Limb (tissue), 2 donors: Measurements from ENCODE around the gene LZTFL1.
A peak's percentile ranks its signal among the peaks of the same experiment; 100 is the strongest.

Source experiments
- DNase-seq, 2 donors: peaks; one replicate each; pipeline ENCODE4 v3.0.0-alpha.2; 2016; ENCODE audit errors: extremely low spot score in 2 of 2

The LZTFL1 gene

DNA sequence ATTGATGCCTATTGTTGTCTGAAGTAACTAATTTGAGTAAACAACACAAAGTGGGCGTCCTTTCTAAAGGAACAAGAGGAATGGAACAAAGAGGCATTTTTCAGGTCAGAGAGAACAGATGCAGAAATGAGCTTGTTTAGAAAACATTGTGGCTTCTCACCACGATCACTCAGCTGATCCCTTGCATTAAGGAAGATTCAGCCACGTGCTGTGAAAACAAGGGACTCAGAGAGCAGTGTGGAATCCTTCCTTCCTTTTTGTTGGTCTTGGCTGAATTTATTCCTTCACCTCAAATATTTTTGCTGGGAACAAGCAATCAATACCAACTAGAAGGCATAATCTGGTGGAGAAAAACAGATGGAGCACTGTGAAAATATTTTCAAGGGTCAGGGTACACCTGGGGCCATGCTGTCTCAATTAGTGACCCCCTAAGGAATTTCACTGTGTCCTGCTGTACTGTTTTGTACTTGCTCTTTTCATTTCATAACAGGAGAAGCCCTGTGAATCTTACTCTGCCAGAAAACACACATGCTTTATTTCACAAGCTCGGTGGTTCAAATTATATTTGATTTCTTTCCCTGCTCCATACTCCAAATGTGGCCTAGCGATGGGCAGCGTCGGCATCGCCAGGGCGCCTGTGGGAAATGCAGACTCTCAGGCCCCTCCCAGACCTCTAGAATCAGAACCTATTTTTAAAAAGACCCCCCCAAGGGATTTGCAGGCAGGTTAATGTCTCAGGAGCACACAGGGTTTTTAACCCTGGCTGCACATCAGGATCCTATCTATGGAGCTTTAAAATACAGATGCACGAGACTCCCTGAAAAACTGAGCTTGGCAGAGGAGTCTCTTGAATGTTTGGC, 34.0 kb downstream of the LZTFL1 start:
- no peak for DNase-seq

DNA sequence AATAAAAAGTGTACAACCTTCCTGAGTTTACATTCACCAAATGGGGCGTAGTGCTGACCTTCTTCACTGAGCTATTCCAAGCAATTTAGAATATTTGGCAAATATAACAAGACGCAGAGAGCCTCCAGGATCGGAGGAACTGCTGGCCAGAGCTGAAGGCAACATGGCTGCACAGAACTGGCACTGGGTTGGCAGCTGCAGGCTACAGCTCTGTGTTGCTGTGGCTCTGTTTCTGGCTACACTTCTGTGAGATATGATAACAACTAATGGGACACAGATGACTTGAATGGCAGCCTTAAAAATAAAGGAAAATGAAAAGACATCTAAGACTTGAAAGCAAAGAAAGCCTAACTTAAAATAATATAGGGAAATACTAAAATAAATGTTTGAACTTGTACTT, 34.8 kb downstream of the LZTFL1 start:
- DNase-seq: no peak

DNA sequence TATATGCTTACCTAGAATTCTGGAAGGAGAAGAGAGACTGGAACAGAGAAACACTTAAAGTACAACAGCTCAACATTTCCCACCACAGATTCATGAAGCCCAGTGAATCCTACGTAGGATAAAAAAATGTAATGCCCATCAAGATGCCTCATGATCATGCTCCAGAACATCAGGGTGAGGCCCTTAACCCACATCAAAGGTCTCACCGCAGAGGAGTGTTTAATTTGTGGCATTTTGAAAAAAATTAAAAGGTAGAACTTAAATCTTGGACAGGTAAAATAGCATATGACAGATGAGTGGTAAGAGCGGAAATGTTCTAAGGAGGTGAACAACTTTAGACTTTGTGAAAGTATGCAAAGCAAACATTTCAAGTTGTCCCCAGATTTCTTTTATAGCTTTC, 35.8 kb downstream of the LZTFL1 start:
- no peak for DNase-seq

GRCh38 chr3:45803252-45803935, 38.5 kb downstream of the LZTFL1 start:
- no peak for DNase-seq

- DNase-seq: no peak
Observed at GRCh38 chr3:45802146-45802545, 39.8 kb downstream of the LZTFL1 start.

- no peak for DNase-seq
Observed at GRCh38 chr3:45800611-45801010, 41.3 kb downstream of the LZTFL1 start.

DNA sequence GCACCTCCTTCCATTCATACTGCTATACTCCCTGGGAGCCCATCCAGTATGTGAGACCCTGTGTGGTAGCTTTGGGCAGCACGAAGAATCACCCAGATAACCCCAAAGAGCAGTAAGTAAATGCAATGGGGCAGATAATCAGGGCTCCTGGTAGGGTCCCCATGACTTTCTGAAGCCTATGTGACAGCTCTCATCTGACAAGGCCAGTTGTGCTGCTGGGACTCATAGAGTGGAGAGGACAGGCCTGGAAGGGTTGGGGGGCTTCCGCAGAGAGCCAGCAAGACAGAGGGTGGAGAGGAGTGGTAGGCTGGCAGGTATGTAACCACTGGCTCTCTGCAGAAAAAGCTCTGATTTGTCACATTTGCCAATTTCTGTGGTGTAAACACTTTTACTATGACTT, 42.3 kb downstream of the LZTFL1 start:
- DNase-seq: no peak

DNA sequence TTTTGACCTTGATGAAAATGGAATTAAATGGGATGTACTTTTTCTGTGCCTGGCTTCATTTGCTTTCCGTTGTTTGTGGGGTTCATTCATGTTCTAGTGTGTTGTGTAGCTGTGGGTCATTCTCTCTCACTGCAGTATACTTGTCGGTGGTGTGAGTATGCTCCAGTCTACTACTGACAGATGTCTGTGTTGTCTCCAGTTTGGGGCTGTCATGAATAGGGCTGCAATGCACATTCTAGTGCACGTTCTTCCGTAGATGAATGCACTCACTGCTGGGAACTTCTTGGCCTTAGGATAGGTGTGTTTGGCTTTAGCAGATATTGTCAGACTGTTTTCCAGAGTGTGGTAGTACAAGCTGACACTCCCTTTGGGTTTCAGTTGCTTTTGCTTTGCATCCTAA, 43.9 kb downstream of the LZTFL1 start:
- DNase-seq: no peak

DNA sequence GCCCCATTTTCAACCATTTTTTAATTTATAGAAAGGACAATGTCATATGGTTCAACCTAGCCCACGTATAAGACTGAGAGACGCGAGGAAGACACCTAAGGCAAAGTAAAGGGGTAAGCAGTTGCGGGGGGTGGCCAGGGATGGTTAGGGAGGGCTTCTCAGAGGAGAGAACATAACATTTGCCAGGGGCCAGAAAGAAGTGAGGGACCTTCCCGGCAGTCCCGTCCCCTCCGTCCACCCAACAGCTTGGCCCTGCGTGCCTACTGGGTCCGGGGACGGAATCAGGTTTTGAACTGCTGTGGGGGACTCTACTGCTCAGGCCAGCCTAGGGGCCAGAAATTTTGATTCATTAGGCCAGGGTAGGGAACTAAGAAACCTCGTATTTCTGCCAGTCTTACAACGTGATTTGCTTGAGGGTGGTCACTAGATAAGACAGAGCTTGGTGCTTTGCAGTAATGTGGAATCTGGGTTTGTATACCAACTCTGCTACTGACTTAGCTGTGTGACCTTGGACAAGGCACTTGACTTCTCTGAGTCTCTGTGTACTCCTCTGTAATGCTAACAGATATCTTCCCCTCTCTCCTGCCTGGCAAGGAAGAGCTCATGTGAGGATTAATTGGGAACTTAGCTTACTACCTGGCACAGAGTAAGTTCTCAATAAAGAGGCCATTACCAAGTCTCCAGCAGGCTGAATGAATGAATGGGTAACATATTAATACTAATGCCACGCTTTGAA, 44.8 kb downstream of the LZTFL1 start:
- DNase-seq: no peak

DNA sequence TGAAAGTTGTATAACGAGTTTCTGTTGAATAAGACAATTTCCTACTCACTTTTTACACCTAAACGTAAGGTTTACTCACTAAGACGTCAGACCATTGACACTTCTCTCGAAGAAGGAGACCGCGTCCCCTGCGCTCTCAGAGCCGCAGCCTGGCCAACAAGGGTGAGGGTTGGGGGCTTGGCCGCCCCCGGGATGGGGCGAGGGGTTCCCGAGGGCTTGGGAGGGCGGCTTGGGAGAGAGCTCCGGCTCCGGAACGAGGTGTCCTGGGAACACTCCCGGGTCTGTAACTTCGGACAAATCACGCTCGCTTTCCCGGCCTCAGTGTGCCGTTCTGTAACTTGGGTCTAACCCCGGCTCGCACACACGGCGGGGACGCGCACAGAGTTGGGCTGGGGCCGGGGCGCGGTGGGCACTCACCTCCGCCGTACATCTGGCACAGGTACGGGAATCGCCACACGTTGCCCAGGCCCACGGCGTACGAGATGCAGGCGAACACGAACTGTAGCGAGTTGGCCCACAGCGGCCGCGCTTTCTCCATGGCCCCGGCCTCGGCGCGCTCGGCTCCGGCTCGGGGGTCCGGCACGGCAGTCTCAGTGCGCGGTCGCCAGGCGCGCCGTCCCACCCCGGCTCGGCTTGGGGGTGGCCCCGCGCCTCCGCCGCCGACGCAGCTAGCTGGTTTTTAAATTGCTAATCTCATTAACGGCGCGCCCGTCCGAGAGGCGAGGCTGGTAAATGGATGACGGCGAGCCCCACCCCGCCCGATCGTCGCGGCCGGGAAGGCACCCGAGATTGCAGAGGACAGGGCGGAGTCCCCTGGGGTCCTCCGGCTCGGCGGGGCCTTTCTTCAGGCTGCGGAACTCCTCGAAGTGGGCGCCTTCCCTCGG, 45.8 kb downstream of the LZTFL1 start, which contains the start of gene SLC6A20:
SLC6A20 (minus strand) TSS at position 655 of the 884 bp plus-strand sequence; CDS start at position 538, 117 bp downstream.
- DNase-seq: peak in 1 of 2 donors; percentile 48

DNA sequence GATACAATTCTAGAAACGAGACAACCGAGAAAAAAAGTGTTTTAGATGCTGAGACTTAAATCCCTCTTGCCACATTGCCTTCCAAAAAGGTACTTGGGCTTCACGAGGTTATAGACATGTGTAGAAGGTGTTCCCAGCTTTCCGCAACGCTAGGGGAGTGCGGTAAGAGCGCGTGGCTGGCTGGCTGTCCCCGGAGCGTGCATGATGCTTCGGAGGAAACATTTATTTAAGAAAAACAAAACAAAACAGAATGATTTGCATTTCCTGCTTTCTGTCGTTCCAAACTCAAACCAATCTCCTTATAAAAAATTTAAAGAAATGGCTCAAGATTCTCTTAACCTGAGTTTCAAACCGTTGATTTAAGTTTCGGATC, 46.4 kb downstream of the LZTFL1 start:
- no peak for DNase-seq

GRCh38 chr3:45794660-45795059, 47.3 kb downstream of the LZTFL1 start:
- no peak for DNase-seq

DNA sequence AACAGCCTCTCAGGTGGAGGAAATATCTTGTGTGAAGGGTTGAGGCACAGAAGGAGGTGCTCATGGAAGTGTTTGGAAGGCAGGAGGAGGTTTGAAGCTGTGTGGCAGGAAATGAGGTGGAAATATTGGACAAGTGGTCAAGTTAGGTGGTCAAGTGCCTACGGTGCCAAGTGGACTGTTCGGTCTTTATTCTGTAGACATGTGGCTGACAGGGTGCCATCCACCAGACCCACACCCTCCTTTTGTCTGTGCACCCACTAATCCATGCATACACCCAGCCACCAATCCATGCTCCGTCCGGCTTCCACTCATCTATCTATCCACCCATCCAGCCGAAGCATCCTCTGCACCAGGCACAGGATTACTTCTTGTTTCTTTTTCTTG, 47.8 kb downstream of the LZTFL1 start:
- no peak for DNase-seq

GRCh38 chr3:45793482-45794176, 48.3 kb downstream of the LZTFL1 start:
- no peak for DNase-seq

GRCh38 chr3:45792516-45793172, 49.3 kb downstream of the LZTFL1 start:
- no peak for DNase-seq

DNA sequence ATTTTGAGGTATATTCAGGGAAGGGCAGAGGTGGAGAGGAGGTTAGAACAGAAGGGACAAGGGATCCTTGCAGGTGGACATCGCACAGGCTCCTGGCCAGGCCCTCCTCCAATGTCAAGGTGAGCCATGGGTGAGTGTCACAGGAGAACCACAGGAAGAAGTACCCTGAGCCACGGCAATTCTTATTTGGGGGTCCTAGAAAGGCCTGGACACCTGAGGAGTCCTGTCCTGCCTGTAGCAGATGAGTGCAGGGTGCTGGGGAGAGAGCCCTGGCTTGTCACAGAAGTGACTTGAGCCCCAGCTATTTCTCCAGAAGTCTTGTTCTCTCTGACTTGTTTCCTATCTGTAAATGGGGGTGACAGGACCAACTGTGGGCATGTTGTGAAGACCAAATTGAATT, 49.9 kb downstream of the LZTFL1 start:
- no peak for DNase-seq

GRCh38 chr3:45790596-45790995, 51.3 kb downstream of the LZTFL1 start:
- DNase-seq: no peak

DNA sequence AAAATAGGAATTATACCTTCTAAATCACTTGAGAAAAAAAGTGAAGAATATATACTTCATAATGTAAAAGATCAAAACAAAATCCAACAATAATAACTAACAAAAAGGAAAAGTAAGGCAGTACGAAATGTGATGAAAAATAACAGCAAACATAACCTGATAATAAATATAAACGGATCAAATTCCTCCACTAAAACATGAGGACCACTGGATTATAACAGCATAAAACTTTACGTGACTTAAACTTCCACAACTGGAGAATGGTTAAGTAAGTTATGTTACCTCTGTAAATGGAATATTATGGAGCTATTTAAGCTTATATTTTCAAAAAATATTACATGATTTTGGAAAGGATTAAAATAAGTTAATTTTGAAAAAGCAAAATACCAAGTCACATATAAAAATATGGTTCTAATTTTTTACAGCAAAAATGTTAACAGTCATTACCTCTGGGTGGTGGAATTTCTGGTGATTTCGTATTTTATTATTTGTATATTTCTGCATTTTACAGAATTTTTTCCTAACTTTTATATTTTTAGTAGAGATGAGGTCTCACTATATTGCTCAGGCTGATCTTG, 52.6 kb downstream of the LZTFL1 start:
- DNase-seq: no peak

DNA sequence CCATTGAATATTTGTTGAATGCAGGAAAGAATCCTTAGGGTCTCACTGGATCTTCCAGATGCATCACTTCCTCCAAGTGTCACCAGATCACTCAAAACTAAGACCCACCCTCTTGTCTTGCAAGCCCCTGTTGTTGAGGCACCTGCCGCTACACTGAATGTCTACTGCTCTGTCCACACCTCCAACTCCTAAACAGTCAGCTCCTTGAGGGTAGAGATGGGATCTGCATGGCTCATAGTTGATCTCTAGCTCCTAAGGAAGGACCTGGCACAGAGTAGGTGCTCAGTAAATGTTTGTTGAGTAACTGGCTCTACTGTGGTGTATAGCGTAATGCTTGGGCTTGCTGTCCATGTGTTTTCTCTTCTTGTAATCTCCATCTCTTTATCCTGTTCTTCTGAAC, 54.4 kb downstream of the LZTFL1 start:
- no peak for DNase-seq
